ENCODE results near the gene OPRL1. TPM values are rescaled to one million over a fixed set of nuclear protein-coding genes. Genes with fewer than 3 reads are reported as not detected.

Gene OPRL1
- total RNA-seq, 1 donor from 2014 or later, result 1.9 TPM

DNA sequence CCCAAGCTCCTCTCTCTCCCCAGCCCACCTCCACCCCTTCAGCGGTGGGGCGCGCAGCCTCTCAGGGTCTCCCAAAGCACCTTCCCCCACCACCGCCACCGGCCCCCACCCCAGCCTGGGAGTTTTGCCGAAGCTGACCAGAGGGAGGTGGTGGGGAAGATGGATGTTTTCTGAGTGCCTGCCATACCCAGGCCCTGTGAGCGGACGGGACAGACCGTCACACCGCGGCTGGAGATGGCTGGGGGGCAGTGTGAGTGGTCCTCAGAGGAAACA lies 38.2 kb upstream of the OPRL1 start:
- H3K36me3 ChIP-seq, result no peaks in the 10 kb centered on the region
- intact Hi-C loops (cut with DNase I), result no loop called here
- H3K4me3 ChIP-seq, result peak overlapping the region; percentile 50
- no peak for DNase-seq
- no peaks in the 10 kb centered on the region for H3K9me3 ChIP-seq
- no peak for ATAC-seq
- peak overlapping the region; percentile 77 for H3K27ac ChIP-seq
- H3K27me3 ChIP-seq, result peaks cover 40% of the 10 kb centered on the region
- TF ChIP-seq, protein P1, sequence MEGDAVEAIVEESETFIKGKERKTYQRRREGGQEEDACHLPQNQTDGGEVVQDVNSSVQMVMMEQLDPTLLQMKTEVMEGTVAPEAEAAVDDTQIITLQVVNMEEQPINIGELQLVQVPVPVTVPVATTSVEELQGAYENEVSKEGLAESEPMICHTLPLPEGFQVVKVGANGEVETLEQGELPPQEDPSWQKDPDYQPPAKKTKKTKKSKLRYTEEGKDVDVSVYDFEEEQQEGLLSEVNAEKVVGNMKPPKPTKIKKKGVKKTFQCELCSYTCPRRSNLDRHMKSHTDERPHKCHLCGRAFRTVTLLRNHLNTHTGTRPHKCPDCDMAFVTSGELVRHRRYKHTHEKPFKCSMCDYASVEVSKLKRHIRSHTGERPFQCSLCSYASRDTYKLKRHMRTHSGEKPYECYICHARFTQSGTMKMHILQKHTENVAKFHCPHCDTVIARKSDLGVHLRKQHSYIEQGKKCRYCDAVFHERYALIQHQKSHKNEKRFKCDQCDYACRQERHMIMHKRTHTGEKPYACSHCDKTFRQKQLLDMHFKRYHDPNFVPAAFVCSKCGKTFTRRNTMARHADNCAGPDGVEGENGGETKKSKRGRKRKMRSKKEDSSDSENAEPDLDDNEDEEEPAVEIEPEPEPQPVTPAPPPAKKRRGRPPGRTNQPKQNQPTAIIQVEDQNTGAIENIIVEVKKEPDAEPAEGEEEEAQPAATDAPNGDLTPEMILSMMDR (IDR thresholded peaks at IDR 0.05), result no peak
- H3K4me1 ChIP-seq, result peaks cover 40% of the 10 kb centered on the region

DNA sequence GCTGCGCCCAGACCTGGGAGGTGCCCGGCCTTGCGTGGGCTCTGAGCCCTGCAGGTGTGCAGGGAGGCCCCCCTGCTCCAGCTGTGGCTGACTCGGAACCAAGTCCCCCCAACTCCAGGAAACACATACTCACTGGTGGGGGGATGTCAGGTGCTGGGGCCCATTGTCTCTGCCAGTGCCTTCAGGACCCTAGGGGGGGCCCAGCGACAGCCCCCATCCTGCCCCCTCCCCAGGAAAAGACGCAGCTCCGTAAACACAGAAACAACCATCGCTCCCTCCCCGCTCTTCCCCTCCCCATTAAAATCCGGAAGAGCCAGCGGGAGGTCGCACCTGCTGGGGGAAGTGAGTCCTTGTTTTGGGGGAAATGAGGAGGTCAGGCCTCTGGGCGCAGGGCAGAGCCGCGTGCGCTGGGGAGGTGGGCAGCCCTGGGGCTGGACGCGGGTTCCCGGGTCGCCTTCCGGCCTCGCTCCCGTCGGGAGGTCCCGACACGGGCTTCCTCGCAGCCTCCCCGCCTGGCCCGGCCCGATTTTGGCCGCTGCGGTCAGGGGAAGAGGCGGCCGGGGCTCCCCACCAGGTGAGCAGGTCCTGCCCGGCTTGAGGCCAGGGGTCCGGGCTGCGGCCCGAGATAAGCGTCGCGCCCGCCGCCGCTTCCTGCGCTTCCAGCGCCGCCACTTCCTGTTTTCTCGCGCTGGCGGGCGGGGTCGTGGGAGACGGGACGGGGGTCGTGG lies 37.7 kb upstream of the OPRL1 start:
- Histone ChIP-seq H3K27ac (peak overlapping the region; percentile 77), H3K4me1 (peaks cover 40% of the 10 kb centered on the region), H3K27me3 (peaks cover 35% of the 10 kb centered on the region), H3K36me3 (no peaks in the 10 kb centered on the region), H3K4me3 (peak overlapping the region; percentile 50), H3K9me3 (no peaks in the 10 kb centered on the region)
- intact Hi-C loops (cut with DNase I), result no loop called here
- TF ChIP-seq, protein P1 (IDR thresholded peaks at IDR 0.05), result no peak
- no peak for DNase-seq
- no peak for ATAC-seq

DNA sequence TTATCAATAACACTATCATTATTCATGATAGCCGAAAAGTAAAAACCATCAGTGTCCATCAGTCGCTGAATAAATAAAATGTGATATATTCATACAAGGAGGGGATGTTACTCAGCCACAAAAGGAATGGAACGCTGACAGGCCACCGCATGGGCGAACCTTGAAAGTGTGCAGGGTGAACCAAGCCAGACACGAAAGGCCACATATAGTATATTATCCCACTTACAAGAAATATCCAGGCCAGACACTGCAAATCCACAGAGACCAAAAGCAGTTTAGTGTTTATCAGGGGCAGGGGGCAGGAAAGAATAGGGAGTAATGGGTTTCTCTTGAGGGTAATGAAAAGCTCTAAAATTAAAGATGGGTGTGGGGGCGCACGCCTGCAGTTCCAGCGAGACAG lies 36.1 kb upstream of the OPRL1 start:
- TF ChIP-seq, protein P1 (IDR thresholded peaks at IDR 0.05), result no peak
- intact Hi-C loops (cut with DNase I), result no loop called here
- Histone ChIP-seq H3K4me3 (no peak overlapping the region), H3K27ac (no peak overlapping the region), H3K9me3 (no peaks in the 10 kb centered on the region), H3K27me3 (peaks cover 38% of the 10 kb centered on the region), H3K4me1 (peaks cover 26% of the 10 kb centered on the region), H3K36me3 (no peaks in the 10 kb centered on the region)
- ATAC-seq (no peak), DNase-seq (no peak)

DNA sequence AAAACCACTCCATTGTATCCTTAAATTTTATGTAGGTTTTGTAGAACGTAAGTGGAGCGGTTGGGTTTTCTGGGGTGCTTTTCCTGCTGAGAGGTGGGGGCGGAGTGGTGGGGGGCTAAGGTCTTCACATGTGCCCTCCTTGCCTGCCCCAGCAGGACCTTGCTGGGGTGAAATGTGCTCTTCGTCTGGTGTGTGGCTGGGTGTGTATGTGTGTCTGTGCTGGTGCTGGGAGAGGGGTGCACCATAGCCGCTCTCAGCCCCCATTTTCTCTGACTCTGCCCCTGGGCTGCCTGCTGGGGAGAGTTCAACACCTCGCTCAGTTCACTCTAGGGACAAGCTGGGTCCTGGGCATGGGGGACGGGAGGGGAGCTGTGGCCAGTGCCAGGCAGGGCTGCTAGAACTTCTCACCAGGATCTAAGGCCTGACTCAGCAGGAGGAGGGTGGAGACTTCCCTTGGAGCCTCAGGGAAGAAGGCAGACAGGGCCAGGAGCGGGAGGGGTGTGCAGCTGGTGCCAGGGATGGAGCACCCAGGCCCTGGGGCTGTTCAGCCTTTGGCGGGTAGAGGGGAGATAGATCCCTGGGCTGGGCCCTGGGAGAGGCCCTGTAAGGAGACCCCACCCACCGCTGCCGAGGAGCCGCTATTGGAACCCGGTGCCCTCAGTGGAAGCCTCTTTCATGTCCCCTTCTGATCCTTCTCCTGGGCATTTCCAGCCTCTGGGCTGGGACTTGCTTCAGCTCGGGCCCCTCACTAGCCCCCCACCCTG lies 35.2 kb upstream of the OPRL1 start:
- Histone ChIP-seq H3K36me3 (no peaks in the 10 kb centered on the region), H3K4me3 (no peak overlapping the region), H3K4me1 (peaks cover 20% of the 10 kb centered on the region), H3K27ac (peak overlapping the region; percentile 65), H3K27me3 (peaks cover 41% of the 10 kb centered on the region), H3K9me3 (no peaks in the 10 kb centered on the region)
- ATAC-seq (peak; percentile 39), DNase-seq (no peak)
- intact Hi-C loops (cut with DNase I), result no loop called here
- TF ChIP-seq, protein P1 (IDR thresholded peaks at IDR 0.05), result no peak

DNA sequence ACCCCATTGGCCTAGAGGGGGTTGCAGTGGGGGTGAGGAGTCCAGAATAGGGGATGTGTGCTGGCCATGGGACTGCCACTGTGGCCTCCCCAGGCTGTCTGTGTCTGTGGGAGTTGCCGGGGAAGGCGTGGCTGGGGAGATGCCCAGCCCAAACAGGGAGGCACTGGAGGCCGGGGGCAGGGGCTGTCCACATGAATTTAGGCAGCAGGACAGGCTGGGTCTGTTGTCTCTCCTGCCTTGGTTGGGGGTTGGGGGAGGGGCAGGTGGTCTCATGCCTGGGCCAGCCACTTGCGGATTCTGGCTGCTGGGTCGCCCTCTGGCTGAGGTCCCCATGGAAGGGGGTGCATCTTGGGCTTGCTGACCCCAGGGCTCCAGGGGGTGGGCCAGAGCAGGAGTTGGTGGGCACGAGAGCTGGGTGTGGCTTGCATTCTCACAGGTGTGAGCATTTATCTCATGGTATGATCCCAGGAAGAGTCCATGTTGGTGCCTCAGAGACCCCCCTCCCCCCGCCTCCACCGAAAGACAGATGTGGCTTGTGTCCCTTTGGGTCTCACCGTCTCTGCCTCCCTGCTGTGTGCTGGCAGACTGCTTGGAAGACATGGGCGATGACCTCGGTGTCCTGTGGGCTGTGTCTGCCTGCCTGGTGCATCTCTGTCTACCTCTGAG lies 34.4 kb upstream of the OPRL1 start:
- Histone ChIP-seq H3K9me3 (no peaks in the 10 kb centered on the region), H3K4me3 (peak overlapping the region; percentile 55), H3K27ac (peak overlapping the region; percentile 65), H3K36me3 (no peaks in the 10 kb centered on the region), H3K4me1 (peaks cover 26% of the 10 kb centered on the region), H3K27me3 (peaks cover 43% of the 10 kb centered on the region)
- DNase-seq (no peak), ATAC-seq (peak; percentile 2)
- TF ChIP-seq, protein P1 (IDR thresholded peaks at IDR 0.05), result no peak
- intact Hi-C loops (cut with DNase I), result no loop called here

All from upper lobe of right lung (tissue), 1 donor.